ENCODE data around the gene CXorf38. TPM values are rescaled to one million over a fixed set of nuclear protein-coding genes. Genes with fewer than 3 reads are reported as not detected.

Gene CXorf38
- total and polyA plus RNA-seq, 2 of the 8 experiments (the other 6 are each of a cell fraction or from before 2014, with no cell fraction given) = 3.6 to 6.4 TPM

GRCh38 chrX:40628506-40628905 is 18.9 kb downstream of the CXorf38 start:
- Histone ChIP-seq H2BK20ac (ENCODE audit: low read length) (no peak overlapping the region), H3K18ac (ENCODE audit: extremely low read depth, low read length) (no peak overlapping the region), H2BK12ac (ENCODE audit: low read depth, low read length) (no peak overlapping the region), H2BK15ac (ENCODE audit: low read length) (no peak overlapping the region), H3K79me2 (ENCODE audit: control insufficient read depth in 1 of 2, insufficient read depth in 2 of 2, low read length in 2 of 2) (no peaks in the 10 kb centered on the region), H2AK5ac (ENCODE audit: low read depth, low read length) (no peak overlapping the region), H3K27ac (ENCODE audit: low read depth, low read length) (no peak overlapping the region), H3K4me1 (replicated peaks in 1 of 4; ENCODE audit: control insufficient read depth in 3 of 4, insufficient read depth in 4 of 4, low read length in 3 of 4) (peaks cover 0 to 3% (median 0%) of the 10 kb centered on the region in 4 experiments; a peak in 1 of 7 replicates), H2AFZ (ENCODE audit: low read length) (no peak overlapping the region), H2BK120ac (replicated peaks; ENCODE audit: low read depth, low read length) (no peak overlapping the region), H4K20me1 (replicated peaks in 1 of 2; ENCODE audit: control insufficient read depth in 1 of 2, insufficient read depth in 2 of 2, low read length in 2 of 2) (no peaks in the 10 kb centered on the region), H3K9me3 (ENCODE audit: insufficient read depth in 2 of 2, low read depth in 1 of 2, low read length in 1 of 2) (no peaks in the 10 kb centered on the region), H3K4me3 (ENCODE audit: extremely low read depth in 1 of 4, insufficient read depth in 2 of 4, low read depth in 3 of 4, low read length in 4 of 4) (no peak overlapping the region), H3K4me2 (ENCODE audit: insufficient read depth in 1 of 2, low read depth in 2 of 2, low read length in 2 of 2) (no peak overlapping the region), H3K4ac (replicated peaks; ENCODE audit: insufficient read length, low read depth, low read length) (no peak overlapping the region), H4K5ac (ENCODE audit: insufficient read length, low read depth, low read length) (no peak overlapping the region), H4K8ac (ENCODE audit: extremely low read depth, insufficient read depth, low read length) (no peak overlapping the region), H4K91ac (replicated peaks; ENCODE audit: insufficient read length, low read length) (no peak overlapping the region), H3K36me3 (ENCODE audit: control insufficient read depth in 2 of 4, insufficient read depth in 4 of 4, low read length in 3 of 4) (peaks cover 2 to 27% (median 10%) of the 10 kb centered on the region in 4 experiments; a peak in 7 of 8 replicates), H3K56ac (replicated peaks; ENCODE audit: insufficient read length, low read depth, low read length) (no peak overlapping the region), H3K79me1 (ENCODE audit: low read depth, low read length) (no peaks in the 10 kb centered on the region), H3K27me3 (replicated peaks in 1 of 4; ENCODE audit: control insufficient read depth in 3 of 4, extremely low read depth in 1 of 4, insufficient read depth in 3 of 4, low read length in 3 of 4) (no peaks in the 10 kb centered on the region), H3K23me2 (ENCODE audit: low read depth, low read length) (no peaks in the 10 kb centered on the region), H3K14ac (ENCODE audit: insufficient read length) (no peak overlapping the region), H3K23ac (ENCODE audit: insufficient read length) (no peak overlapping the region), H2BK5ac (ENCODE audit: low read depth, low read length) (no peak overlapping the region), H3K9ac (replicated peaks in 1 of 4; ENCODE audit: extremely low read depth in 1 of 4, low read depth in 3 of 4, low read length in 3 of 4) (no peak overlapping the region)
- no peak for FAIRE-seq
- ChIA-PET POLR2A (ENCODE audit: partially characterized antibody) (no interaction called here), CTCF (ENCODE audit: partially characterized antibody) (no interaction called here)
- DNase-seq (ENCODE audit: low read depth in 1 of 2, low spot score in 2 of 2) = no peak
- 84% methylated on average over 4 of the region's 5 CpGs; no CpG with 5 or more reads in 1 of the 2 experiments for WGBS, 2 experiments (ENCODE audit: extremely low coverage in 1 of 2, insufficient coverage in 1 of 2, insufficient read length in 1 of 2, insufficient replicate concordance in 2 of 2, low coverage in 1 of 2, low lambda C conversion rate in 2 of 2, missing lambda C conversion rate in 1 of 2)
- TF ChIP-seq YY1 (IDR thresholded peaks at IDR 0.05; ENCODE audit: low read depth, low read length) (no peak), EP300 (IDR thresholded peaks at IDR 0.05; ENCODE audit: borderline replicate concordance in 1 of 2, low read depth in 2 of 2, low read length in 2 of 2) (no peak), CBX8 (IDR thresholded peaks at IDR 0.05; ENCODE audit: borderline replicate concordance, low read depth, low read length) (no peak), TBP (IDR thresholded peaks at IDR 0.05; ENCODE audit: low read depth, low read length) (no peak), TCF12 (IDR thresholded peaks at IDR 0.05; ENCODE audit: low read depth, low read length) (no peak), USF2 (IDR thresholded peaks at IDR 0.05; ENCODE audit: low read length) (no peak), JUN (IDR thresholded peaks at IDR 0.05; ENCODE audit: low read depth, low read length) (no peak), MAFK (IDR thresholded peaks at IDR 0.05; ENCODE audit: low read depth, low read length) (no peak), CTCF (IDR thresholded peaks at IDR 0.05; ENCODE audit: control extremely low read depth in 1 of 3, insufficient read depth in 1 of 3, low read depth in 1 of 3, low read length in 3 of 3) (no peak), SUZ12 (IDR thresholded peaks at IDR 0.05; ENCODE audit: low read length) (no peak)

Measured in H1 (cell line).